GM23338 (cell line): ENCODE measurements around the gene MERTK. TPM values are rescaled to one million over a fixed set of nuclear protein-coding genes. Genes with fewer than 3 reads are reported as not detected.

ENCODE experiments used
- ATAC-seq: fragments of 200-7000 bp; cut with Tn5 transposase; 3 replicates; pipeline ENCODE4 v1.9.1; 2020
- DNase-seq: peaks from one replicate; pipeline ENCODE4 v3.0.0-alpha.2; 2015; ENCODE audit warnings: low spot score
- H2AFZ ChIP-seq: fragments of 200-600 bp; sonication (generic); 2 replicates; pipeline ENCODE4 v1.8.0; 2016; ENCODE audit warnings: antibody characterized with exemption, mild to moderate bottlenecking, moderate library complexity
- H3F3A ChIP-seq: fragments of 200-600 bp; sonication (generic); replicated peaks from 2 replicates; pipeline ENCODE4 v1.8.0; 2017; ENCODE audit warnings: antibody characterized with exemption, mixed run types, low read depth
- H3K27ac ChIP-seq: fragments of 200-600 bp; sonication (generic); 2 replicates; pipeline ENCODE4 v1.6.1; 2016; ENCODE audit warnings: low read depth
- H3K27me3 ChIP-seq: fragments of 200-600 bp; sonication (generic); 2 replicates; pipeline ENCODE4 v1.8.0; 2016; ENCODE audit warnings: mild to moderate bottlenecking, mixed run types, moderate library complexity; ENCODE audit not compliant: insufficient read depth
- H3K36me3 ChIP-seq: fragments of 200-600 bp; sonication (generic); 2 replicates; pipeline ENCODE4 v1.8.0; 2016; ENCODE audit warnings: mild to moderate bottlenecking; ENCODE audit not compliant: insufficient read depth
- H3K4me1 ChIP-seq: fragments of 200-600 bp; sonication (generic); 2 replicates; pipeline ENCODE4 v1.8.0; 2016; ENCODE audit warnings: mild to moderate bottlenecking, moderate library complexity; ENCODE audit not compliant: insufficient read depth
- H3K4me2 ChIP-seq: fragments of 200-600 bp; sonication (generic); 2 replicates; pipeline ENCODE4 v1.7.1; 2017; ENCODE audit warnings: mixed run types
- H3K4me3 ChIP-seq: fragments of 200-600 bp; sonication (generic); 2 replicates; pipeline ENCODE4 v1.6.1; 2016; ENCODE audit warnings: mixed run types
- H3K79me2 ChIP-seq: fragments of 200-600 bp; sonication (generic); replicated peaks from 2 replicates; pipeline ENCODE4 v1.8.0; 2017; ENCODE audit warnings: mild to moderate bottlenecking; ENCODE audit not compliant: insufficient read depth
- H3K9me2 ChIP-seq: fragments of 200-600 bp; sonication (generic); 2 replicates; pipeline ENCODE4 v1.8.0; 2017; ENCODE audit not compliant: insufficient read depth
- H4K20me1 ChIP-seq: fragments of 200-600 bp; sonication (generic); replicated peaks from 2 replicates; pipeline ENCODE4 v1.8.0; 2017; ENCODE audit warnings: mild to moderate bottlenecking; ENCODE audit not compliant: insufficient read depth
- H3K27ac Mint-ChIP-seq: 2 replicates; pipeline ENCODE4 v1.8.0; 2020; ENCODE audit warnings: inconsistent platforms, mild to moderate bottlenecking, moderate library complexity, mixed read lengths
- H3K27me3 Mint-ChIP-seq: 3 replicates; pipeline ENCODE4 v1.8.0; 2022; ENCODE audit warnings: low read depth, mild to moderate bottlenecking, moderate library complexity, mixed read lengths, inconsistent platforms; ENCODE audit not compliant: insufficient read depth, poor library complexity
- H3K36me3 Mint-ChIP-seq: 3 replicates; pipeline ENCODE4 v1.8.0; 2021; ENCODE audit warnings: low read depth, mild to moderate bottlenecking, inconsistent platforms, moderate library complexity, mixed read lengths
- H3K4me1 Mint-ChIP-seq: 3 replicates; pipeline ENCODE4 v1.8.0; 2020; ENCODE audit warnings: mild to moderate bottlenecking, inconsistent platforms, mixed read lengths
- H3K4me3 Mint-ChIP-seq: 3 replicates; pipeline ENCODE4 v1.8.0; 2021; ENCODE audit warnings: moderate library complexity, mild to moderate bottlenecking, inconsistent platforms, mixed read lengths
- H3K9me3 Mint-ChIP-seq: 3 replicates; pipeline ENCODE4 v1.8.0; 2020; ENCODE audit warnings: moderate library complexity, mild to moderate bottlenecking, inconsistent platforms, mixed read lengths
- CREB1 ChIP-seq: fragments of 250-450 bp; sonication (Bioruptor Pico); IDR thresholded peaks from 2 replicates; pipeline ENCODE4 v1.5.0; 2020; ENCODE audit warnings: low read depth, mild to moderate bottlenecking, moderate library complexity
- CTCF ChIP-seq, 2 experiments: fragments of 200-600 bp in 1 of 2; sonication (generic) in 1 of 2; conservative IDR thresholded peaks; 2 replicates each; pipeline versions ENCODE4 v1.5.1 to v1.6.1; 2016 to 2017; ENCODE audit warnings: antibody characterized with exemption in 2 of 2, low read depth in 2 of 2, mild to moderate bottlenecking in 2 of 2, moderate library complexity in 1 of 2
- EZH2 ChIP-seq: fragments of 200-600 bp; sonication (generic); IDR thresholded peaks from one replicate; pipeline ENCODE4 v1.8.0; 2017; ENCODE audit warnings: antibody characterized with exemption, mild to moderate bottlenecking, low read depth; ENCODE audit not compliant: unreplicated experiment
- EZH2phosphoT487 ChIP-seq: fragments of 200-600 bp; sonication (generic); IDR thresholded peaks from one replicate; pipeline ENCODE4 v1.8.1; 2018; ENCODE audit warnings: antibody characterized with exemption; ENCODE audit not compliant: unreplicated experiment
- JUNB ChIP-seq: IDR thresholded peaks from one replicate; pipeline ENCODE4 v1.6.1; 2016; ENCODE audit warnings: antibody characterized with exemption; ENCODE audit not compliant: unreplicated experiment
- NANOG ChIP-seq: IDR thresholded peaks from 2 replicates; pipeline ENCODE4 v1.6.1; 2016; ENCODE audit warnings: antibody characterized with exemption, borderline replicate concordance
- POLR2AphosphoS5 ChIP-seq: IDR thresholded peaks from 2 replicates; pipeline ENCODE4 v1.6.1; 2016; ENCODE audit warnings: antibody characterized with exemption, low read depth
- STAT1 ChIP-seq: IDR thresholded peaks from one replicate; pipeline ENCODE4 v1.6.1; 2016; ENCODE audit warnings: antibody characterized with exemption; ENCODE audit not compliant: unreplicated experiment
- ZNF114 ChIP-seq: fragments of 250-450 bp; sonication (Bioruptor Pico); IDR thresholded peaks from 2 replicates; pipeline ENCODE4 v1.5.0; 2020; ENCODE audit warnings: mild to moderate bottlenecking, moderate library complexity
- ZNF331 ChIP-seq: fragments of 250-450 bp; sonication (Bioruptor Pico); IDR thresholded peaks from 2 replicates; pipeline ENCODE4 v1.5.0; 2020; ENCODE audit warnings: low read depth, mild to moderate bottlenecking, moderate library complexity
- ZNF462 ChIP-seq: fragments of 250-450 bp; sonication (Bioruptor Pico); IDR thresholded peaks from 2 replicates; pipeline ENCODE4 v1.5.0; 2020; ENCODE audit warnings: mild to moderate bottlenecking, moderate library complexity
- polyA plus RNA-seq: library from polyadenylated mRNA; unstranded; fragments of >200 nt; fragmentation: Nextera tagmentation; extraction: Ambion mirVana; gene quantifications from 2 replicates; pipeline ENCODE4 v1.2.1, GENCODE V29; 2016
- total RNA-seq: library from RNA; depleted of rRNA; stranded (reverse); fragments of >200 nt; shearing (Covaris generic); gene quantifications from 2 replicates; pipeline ENCODE4 v1.2.3, GENCODE V29; 2014
- TF ChIP-seq, protein P1 (sequence below): IDR thresholded peaks from one replicate; pipeline ENCODE4 v1.6.1; 2018; ENCODE audit warnings: antibody characterized with exemption; ENCODE audit not compliant: unreplicated experiment
- TF ChIP-seq, protein P2 (sequence below): IDR thresholded peaks from 2 replicates; pipeline ENCODE4 v1.6.1; 2016; ENCODE audit warnings: antibody characterized with exemption

Gene MERTK
- total and polyA plus RNA-seq, 2 experiments from 2014 or later = 3.0 to 9.0 TPM

DNA sequence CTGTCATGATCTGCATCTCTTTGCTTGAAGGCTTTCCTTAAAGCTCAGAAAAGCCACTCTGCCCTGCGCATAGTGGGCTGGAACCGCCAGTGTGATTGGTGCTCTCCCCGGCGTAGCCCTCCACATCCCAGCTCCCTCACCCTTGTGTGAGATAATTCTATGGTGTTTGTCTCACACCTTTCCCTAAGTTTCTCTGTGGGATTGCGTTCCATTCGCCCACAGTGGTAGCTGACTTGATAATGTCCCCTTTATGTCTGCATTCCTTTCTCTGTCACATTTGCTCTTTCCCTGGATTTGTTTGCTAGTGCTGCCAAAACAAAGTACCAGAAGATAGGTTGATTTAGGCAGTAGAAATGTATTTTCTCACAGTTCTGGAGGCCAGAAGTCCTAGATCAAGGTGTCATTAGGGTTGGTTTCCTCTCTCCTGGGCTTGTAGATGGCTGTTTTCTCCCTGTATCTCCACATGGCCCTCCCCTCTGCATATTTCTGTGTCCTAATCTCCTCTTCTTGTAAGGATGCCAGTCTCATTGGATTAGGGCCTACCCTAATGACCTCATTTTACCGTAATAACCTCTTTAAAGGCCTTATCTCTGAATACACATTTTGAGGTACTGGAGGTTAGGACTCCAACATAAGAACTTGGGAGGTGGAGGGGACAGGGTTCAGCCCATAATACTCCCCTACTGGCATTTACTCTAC is 149.3 kb downstream of the MERTK start:
- Mint-ChIP-seq H3K9me3 (peaks cover 32% of the 10 kb centered on the region), H3K4me1 (peaks cover 23% of the 10 kb centered on the region), H3K36me3 (peaks cover 10% of the 10 kb centered on the region), H3K27me3 (peaks cover 3% of the 10 kb centered on the region), H3K27ac (no peak overlapping the region), H3K4me3 (no peak overlapping the region; the same call in 2 of the 3 replicates)
- ATAC-seq = peak; percentile 63
- H3K4me1 ChIP-seq = peaks cover 18% of the 10 kb centered on the region
- no peaks in the 10 kb centered on the region for H4K20me1 ChIP-seq
- TF ChIP-seq EZH2phosphoT487 = no peak
- no peak for TF ChIP-seq STAT1
- no peak for TF ChIP-seq JUNB
- no peak for TF ChIP-seq ZNF462 (CRISPR knock-in tag)
- TF ChIP-seq NANOG = no peak
- TF ChIP-seq POLR2AphosphoS5 = no peak
- no peak for TF ChIP-seq ZNF114
- TF ChIP-seq CREB1 (CRISPR knock-in tag) = no peak
- TF ChIP-seq, protein P1, sequence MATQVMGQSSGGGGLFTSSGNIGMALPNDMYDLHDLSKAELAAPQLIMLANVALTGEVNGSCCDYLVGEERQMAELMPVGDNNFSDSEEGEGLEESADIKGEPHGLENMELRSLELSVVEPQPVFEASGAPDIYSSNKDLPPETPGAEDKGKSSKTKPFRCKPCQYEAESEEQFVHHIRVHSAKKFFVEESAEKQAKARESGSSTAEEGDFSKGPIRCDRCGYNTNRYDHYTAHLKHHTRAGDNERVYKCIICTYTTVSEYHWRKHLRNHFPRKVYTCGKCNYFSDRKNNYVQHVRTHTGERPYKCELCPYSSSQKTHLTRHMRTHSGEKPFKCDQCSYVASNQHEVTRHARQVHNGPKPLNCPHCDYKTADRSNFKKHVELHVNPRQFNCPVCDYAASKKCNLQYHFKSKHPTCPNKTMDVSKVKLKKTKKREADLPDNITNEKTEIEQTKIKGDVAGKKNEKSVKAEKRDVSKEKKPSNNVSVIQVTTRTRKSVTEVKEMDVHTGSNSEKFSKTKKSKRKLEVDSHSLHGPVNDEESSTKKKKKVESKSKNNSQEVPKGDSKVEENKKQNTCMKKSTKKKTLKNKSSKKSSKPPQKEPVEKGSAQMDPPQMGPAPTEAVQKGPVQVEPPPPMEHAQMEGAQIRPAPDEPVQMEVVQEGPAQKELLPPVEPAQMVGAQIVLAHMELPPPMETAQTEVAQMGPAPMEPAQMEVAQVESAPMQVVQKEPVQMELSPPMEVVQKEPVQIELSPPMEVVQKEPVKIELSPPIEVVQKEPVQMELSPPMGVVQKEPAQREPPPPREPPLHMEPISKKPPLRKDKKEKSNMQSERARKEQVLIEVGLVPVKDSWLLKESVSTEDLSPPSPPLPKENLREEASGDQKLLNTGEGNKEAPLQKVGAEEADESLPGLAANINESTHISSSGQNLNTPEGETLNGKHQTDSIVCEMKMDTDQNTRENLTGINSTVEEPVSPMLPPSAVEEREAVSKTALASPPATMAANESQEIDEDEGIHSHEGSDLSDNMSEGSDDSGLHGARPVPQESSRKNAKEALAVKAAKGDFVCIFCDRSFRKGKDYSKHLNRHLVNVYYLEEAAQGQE = no peak
- TF ChIP-seq CTCF (conservative IDR thresholded peaks at IDR 0.05; ENCODE audit: low read depth in 2 of 2) = no peak
- no peak for TF ChIP-seq EZH2
- TF ChIP-seq, protein P2, sequence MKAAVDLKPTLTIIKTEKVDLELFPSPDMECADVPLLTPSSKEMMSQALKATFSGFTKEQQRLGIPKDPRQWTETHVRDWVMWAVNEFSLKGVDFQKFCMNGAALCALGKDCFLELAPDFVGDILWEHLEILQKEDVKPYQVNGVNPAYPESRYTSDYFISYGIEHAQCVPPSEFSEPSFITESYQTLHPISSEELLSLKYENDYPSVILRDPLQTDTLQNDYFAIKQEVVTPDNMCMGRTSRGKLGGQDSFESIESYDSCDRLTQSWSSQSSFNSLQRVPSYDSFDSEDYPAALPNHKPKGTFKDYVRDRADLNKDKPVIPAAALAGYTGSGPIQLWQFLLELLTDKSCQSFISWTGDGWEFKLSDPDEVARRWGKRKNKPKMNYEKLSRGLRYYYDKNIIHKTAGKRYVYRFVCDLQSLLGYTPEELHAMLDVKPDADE = no peak
- TF ChIP-seq ZNF331 (CRISPR knock-in tag) = no peak
- no peaks in the 10 kb centered on the region for H3K79me2 ChIP-seq
- H3K27me3 ChIP-seq = no peaks in the 10 kb centered on the region
- H3K4me2 ChIP-seq = no peak overlapping the region
- H3F3A ChIP-seq = no peaks in the 10 kb centered on the region
- H3K27ac ChIP-seq = 0 out of 2 replicates have a peak overlapping the region, but pooled peaks have one; percentile 5
- H2AFZ ChIP-seq = peak overlapping the region; percentile 74
- no peak for DNase-seq
- H3K4me3 ChIP-seq = no peak overlapping the region
- H3K36me3 ChIP-seq = no peaks in the 10 kb centered on the region
- no peaks in the 10 kb centered on the region for H3K9me2 ChIP-seq
